BJ (cell line): ENCODE measurements around the gene P2RY2. TPM values are rescaled to one million over a fixed set of nuclear protein-coding genes. Genes with fewer than 3 reads are reported as not detected.
A peak's percentile ranks its signal among the peaks of the same experiment; 100 is the strongest.

Experiments
- CTCF ChIA-PET: fragments of 350-600 bp; formaldehyde crosslinking; extraction: SDS; loops from one replicate; lab custom pipeline; 2021; ENCODE audit warnings: antibody characterized with exemption, inconsistent platforms; lab: Yijun Ruan, JAX
- POLR2A ChIA-PET: fragments of 300-600 bp; sonication (Branson Sonifier 250); formaldehyde crosslinking; extraction: SDS; loops from one replicate; lab custom pipeline; 2021; ENCODE audit warnings: antibody characterized with exemption; lab: Charles Lee
- DNase-seq: peaks from one replicate; pipeline ENCODE4 v3.0.0-alpha.2; 2011; ENCODE audit warnings: low read depth
- H3K27me3 ChIP-seq: 2 replicates; pipeline ENCODE4 v1.6.0; 2011; ENCODE audit warnings: low read length; ENCODE audit not compliant: control insufficient read depth, insufficient read depth
- H3K36me3 ChIP-seq: 2 replicates; pipeline ENCODE4 v1.5.1; 2011; ENCODE audit warnings: low read length; ENCODE audit not compliant: control insufficient read depth, insufficient read depth
- H3K4me3 ChIP-seq: 2 replicates; pipeline ENCODE4 v1.5.1; 2011; ENCODE audit warnings: low read depth, mild to moderate bottlenecking, control low read depth, low read length
- CTCF ChIP-seq: IDR thresholded peaks from 2 replicates; pipeline ENCODE4 v1.5.1; 2011; ENCODE audit warnings: low read depth, mild to moderate bottlenecking, control low read depth, inconsistent platforms, low read length, moderate library complexity; ENCODE audit not compliant: insufficient read depth
- polyA plus RNA-seq: library from polyadenylated mRNA; depleted of rRNA; stranded (reverse); fragments of >200 nt; gene quantifications from 2 replicates; pipeline ENCODE4 v1.2.3, GENCODE V29; 2011

The P2RY2 gene
- polyA plus RNA-seq, 1 experiment = 0.15 TPM

DNA sequence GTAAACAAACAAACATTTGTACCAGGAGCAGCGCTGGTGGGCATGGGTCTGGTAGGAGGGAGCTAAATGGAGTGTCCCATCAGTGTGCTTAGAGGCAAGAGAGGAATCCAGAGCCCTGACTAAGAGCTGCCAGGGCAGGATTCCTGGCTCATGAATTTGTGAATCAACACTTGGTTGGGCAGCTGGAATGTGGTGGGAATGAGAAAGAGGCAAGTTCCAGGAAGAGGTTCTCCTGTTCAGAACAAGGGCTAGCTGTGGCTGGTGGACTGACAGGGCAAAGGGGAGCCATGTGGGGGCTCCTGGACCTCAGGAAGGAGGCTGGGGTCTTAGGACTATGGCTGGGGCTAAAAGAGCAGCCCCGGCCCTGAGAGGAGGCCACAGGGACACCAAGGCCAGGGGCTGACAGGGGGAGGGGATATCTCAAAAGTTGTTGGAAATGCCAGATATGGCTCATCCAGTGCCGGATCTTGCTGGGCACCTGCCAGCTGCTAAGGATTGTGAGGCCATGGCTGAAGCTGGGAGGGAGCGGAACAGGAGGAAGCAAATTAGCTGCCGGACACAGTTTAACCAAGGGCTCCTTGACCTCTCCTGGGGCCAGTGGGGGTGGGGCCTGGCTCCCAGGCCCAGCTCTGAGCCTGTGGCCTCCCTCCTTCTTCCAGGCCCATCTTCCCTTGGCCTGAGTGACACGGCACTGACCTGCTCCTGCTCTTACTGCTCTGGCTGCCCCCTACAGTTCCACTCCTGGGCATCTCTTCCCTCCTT is 39.4 kb downstream of the P2RY2 start:
- ChIA-PET CTCF (interaction anchor here (0.7 to 2.9 kb wide), 19 partner anchors 10 to 416 kb away, joined by 3 to 20 read pairs (median 5); partner anchors contain the start of gene P2RY6), POLR2A (no interaction called here)
- Histone ChIP-seq H3K36me3 (no peaks in the 10 kb centered on the region), H3K27me3 (no peaks in the 10 kb centered on the region), H3K4me3 (no peak overlapping the region)
- TF ChIP-seq CTCF = no peak
- peak; percentile 78 for DNase-seq

DNA sequence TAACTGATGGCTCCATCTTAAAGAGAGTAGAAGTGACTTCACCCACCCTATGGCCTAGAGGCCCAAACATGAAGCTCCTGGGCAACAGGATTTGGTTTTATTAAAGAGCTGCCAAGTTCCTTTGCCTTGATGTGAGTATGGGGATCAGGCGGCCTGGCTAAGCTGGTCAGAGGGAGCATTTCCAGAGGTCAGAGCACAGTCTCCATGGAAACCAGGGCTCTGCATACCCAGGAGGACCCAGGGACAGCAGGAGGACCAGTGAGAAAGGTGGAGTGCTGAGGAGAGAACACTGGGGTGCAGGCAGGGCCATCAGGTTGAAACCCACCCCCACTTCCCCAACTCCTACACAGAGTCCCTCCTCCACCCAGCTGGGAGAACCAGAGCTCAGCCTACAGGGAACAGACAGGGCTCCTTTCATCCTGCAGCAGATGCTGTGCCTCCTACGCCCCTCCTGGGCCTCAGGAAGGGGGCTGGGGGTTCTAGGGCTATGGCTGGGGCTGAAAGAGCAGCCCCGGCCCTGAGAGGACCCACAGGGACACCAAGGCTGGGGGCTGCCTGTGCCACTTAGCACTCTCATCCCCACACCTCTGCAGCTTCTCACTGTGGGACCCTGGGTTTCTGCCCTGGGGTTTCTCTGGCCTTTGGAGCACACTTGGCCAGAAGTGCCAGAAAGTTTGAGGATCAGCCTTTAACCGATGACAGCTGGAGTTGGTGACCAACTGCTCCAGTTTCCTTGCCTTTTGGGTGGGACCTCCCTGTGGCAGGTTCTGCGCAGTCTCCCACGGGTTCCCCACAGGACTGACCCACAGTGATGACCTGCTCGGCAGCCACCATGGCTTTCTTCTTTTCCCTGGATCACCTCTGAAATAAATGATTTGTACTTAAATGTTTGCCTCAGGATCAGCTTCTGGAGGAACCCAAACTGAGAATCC is 40.3 kb downstream of the P2RY2 start:
- ChIA-PET CTCF (interaction anchor here (0.7 to 2.9 kb wide), 13 partner anchors 10 to 417 kb away, joined by 3 to 20 read pairs (median 5); partner anchors contain the start of gene P2RY6), POLR2A (no interaction called here)
- no peak overlapping the region for H3K4me3 ChIP-seq
- H3K27me3 ChIP-seq = no peaks in the 10 kb centered on the region
- TF ChIP-seq CTCF = no peak
- H3K36me3 ChIP-seq = no peaks in the 10 kb centered on the region
- no peak for DNase-seq

DNA sequence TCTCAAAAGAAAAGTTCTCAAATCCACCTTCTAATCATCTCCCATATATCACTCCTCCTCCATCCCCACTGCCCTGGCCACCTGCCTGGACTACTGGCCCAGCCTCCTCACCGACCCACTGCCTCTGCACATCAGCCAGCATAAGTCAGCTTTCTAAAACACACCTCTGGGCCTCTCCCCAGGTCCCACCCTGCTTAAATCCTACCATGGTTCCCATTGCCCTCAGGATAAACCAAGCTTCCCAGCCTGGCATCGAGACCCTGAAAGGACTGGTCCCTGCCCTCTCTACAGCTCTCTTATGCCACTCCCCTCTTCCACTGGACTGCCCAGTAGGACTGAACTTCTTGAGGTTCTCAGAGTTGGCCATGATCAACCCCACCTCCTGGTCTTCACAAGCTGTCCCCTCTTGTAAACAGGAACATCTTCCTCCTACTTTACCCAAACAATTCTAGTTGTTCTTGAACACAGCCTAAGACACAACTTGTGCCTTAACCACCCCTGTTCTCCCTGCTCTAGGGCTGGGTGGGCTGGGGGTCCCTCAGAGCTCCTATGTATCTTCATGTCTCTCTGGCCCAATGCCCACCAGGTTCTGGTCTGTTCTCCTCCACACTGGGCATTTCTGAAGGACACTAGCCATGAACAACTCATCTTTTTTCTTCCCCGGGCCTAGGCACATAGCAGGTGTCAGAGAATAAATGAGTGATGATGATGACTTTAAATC is 41.5 kb downstream of the P2RY2 start:
- no peaks in the 10 kb centered on the region for H3K36me3 ChIP-seq
- CTCF ChIA-PET = interaction anchor here (1.3 to 2.5 kb wide), 3 partner anchors 23 to 73 kb away, joined by 3 to 10 read pairs (median 6); no protein-coding TSS in a partner anchor
- no peak for DNase-seq
- H3K27me3 ChIP-seq = no peaks in the 10 kb centered on the region
- POLR2A ChIA-PET = no interaction called here
- H3K4me3 ChIP-seq = no peak overlapping the region
- TF ChIP-seq CTCF = no peak

- Histone ChIP-seq H3K36me3 (no peaks in the 10 kb centered on the region), H3K27me3 (peaks cover 3% of the 10 kb centered on the region; the same call in 1 of the 2 replicates), H3K4me3 (no peak overlapping the region)
- ChIA-PET POLR2A (no interaction called here), CTCF (interaction anchor here (1.3 kb wide), 1 partner anchor 24 kb away, joined by 3 read pairs; no protein-coding TSS in a partner anchor)
- no peak for TF ChIP-seq CTCF
- DNase-seq = no peak
These were observed 42.0 kb downstream of the P2RY2 start for GRCh38 chr11:73260127-73260457.
